AG04450 (cell line): Measurements from ENCODE around the gene HSFX4. TPM values are rescaled to one million over a fixed set of nuclear protein-coding genes. Genes with fewer than 3 reads are reported as not detected.

Source experiments
- CTCF ChIA-PET: fragments of 300-600, 350-600 bp; formaldehyde crosslinking; extraction: SDS; loops from one replicate; lab custom pipeline; 2022; ENCODE audit warnings: antibody characterized with exemption, inconsistent platforms; lab: Charles Lee
- POLR2A ChIA-PET: fragments of 350-600 bp; formaldehyde crosslinking; extraction: SDS; loops from one replicate; lab custom pipeline; 2021; ENCODE audit warnings: antibody characterized with exemption, inconsistent platforms; lab: Yijun Ruan, JAX
- DNase-seq: peaks from one replicate; pipeline ENCODE4 v3.0.0-alpha.2; 2011; ENCODE audit warnings: low read depth, low spot score
- H3K27ac ChIP-seq: one replicate; pipeline ENCODE4 v1.5.1; 2012; ENCODE audit warnings: low read depth, low read length, control low read depth
- H3K27me3 ChIP-seq: one replicate; pipeline ENCODE4 v1.6.0; 2012; ENCODE audit warnings: low read length; ENCODE audit not compliant: control insufficient read depth, insufficient read depth
- H3K4me3 ChIP-seq: 2 replicates; pipeline ENCODE4 v1.5.1; 2011; ENCODE audit warnings: mild to moderate bottlenecking, low read depth, low read length, control low read depth
- H3K9me3 ChIP-seq: 2 replicates; pipeline ENCODE4 v1.5.1; 2012; ENCODE audit warnings: low read length; ENCODE audit not compliant: control insufficient read depth, insufficient read depth
- polyA plus RNA-seq: library from polyadenylated mRNA; depleted of rRNA; stranded (reverse); fragments of >200 nt; gene quantifications from 2 replicates; pipeline ENCODE4 v1.2.3, GENCODE V29; 2011; rRNA removed
- TF ChIP-seq, protein P1 (sequence below): IDR thresholded peaks from 2 replicates; pipeline ENCODE4 v1.5.1; 2011; ENCODE audit warnings: low read depth, low read length, control low read depth, inconsistent platforms

Gene HSFX4
- polyA plus RNA-seq, 1 experiment: not detected

DNA sequence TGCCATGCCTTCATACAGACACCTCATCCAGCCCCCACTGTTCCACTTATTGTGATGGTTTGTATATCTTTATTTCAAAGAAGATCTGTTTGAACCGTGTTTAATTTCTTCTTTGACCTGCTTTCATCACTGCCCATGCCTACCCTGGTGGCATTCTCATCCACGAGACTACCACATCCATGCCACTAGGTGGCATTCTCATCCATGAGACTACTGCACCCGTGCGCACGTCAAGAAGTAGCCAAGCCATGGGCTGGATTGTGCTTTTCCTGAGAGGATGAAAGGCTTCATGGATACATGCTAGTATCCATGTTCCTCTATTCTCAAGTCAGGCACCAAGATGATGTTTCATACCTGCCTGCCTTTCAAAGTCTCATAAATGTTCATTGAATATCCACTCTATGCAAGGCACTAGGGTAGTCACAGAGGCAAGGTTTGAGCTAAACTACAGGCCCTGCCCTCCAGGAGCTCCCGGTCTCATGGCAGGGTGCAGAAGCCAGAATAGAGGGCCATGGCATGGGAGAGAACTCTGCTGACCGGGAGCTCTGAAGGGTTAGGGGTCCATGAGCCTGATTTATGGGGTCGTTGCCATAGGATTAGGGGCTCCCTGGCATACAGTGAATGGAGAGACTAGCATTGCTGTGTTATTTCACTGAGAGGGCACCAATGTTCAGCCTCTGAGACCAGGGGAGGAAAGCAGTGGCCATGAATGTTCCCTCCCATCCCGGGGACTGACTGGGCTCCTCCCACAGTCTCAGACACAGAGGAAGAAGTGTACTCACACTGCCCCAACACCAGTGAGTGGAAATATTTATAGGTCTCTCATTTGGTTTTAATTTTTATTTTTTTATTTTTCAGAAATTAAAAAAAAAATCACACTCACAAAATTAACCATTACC, 33.7 kb downstream of the HSFX4 start:
- no peaks in the 10 kb centered on the region for H3K27me3 ChIP-seq
- H3K4me3 ChIP-seq: no peak overlapping the region
- H3K9me3 ChIP-seq: no peaks in the 10 kb centered on the region
- no peak overlapping the region for H3K27ac ChIP-seq
- TF ChIP-seq, protein P1, sequence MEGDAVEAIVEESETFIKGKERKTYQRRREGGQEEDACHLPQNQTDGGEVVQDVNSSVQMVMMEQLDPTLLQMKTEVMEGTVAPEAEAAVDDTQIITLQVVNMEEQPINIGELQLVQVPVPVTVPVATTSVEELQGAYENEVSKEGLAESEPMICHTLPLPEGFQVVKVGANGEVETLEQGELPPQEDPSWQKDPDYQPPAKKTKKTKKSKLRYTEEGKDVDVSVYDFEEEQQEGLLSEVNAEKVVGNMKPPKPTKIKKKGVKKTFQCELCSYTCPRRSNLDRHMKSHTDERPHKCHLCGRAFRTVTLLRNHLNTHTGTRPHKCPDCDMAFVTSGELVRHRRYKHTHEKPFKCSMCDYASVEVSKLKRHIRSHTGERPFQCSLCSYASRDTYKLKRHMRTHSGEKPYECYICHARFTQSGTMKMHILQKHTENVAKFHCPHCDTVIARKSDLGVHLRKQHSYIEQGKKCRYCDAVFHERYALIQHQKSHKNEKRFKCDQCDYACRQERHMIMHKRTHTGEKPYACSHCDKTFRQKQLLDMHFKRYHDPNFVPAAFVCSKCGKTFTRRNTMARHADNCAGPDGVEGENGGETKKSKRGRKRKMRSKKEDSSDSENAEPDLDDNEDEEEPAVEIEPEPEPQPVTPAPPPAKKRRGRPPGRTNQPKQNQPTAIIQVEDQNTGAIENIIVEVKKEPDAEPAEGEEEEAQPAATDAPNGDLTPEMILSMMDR: peak; percentile 70
- ChIA-PET POLR2A (no interaction called here), CTCF (interaction anchor here (0.6 to 3.4 kb wide), 9 partner anchors 11 to 752 kb away, joined by 3 to 27 read pairs (median 3); partner anchors contain the start of gene MAMLD1)
- DNase-seq: peak; percentile 33

DNA sequence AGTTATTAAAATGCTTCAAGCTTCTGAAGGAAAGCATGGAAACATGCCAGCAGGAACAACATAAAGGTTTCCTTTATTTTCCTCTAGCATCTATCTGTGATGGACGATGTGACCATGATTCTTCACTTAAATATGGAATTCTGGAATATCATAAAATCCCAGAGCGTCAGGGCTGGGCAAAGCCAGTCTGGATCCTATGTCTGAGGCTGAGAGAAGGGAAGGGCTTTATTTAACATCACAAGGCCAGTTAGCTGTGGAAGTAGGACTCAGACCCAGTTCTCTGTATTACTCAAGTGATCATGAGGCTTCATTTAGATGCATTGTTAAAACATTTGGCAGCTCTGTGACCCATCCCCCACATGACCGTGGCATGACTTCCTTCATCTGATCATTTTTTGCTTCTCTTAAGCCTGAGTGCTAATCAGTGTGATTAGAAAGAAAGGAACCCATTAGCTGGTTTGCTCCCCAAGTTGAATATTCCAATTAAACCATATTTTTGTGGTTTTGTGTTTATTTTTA, 49.8 kb downstream of the HSFX4 start:
- H3K4me3 ChIP-seq: no peak overlapping the region
- DNase-seq: no peak
- ChIA-PET POLR2A (no interaction called here), CTCF (no interaction called here)
- H3K9me3 ChIP-seq: no peaks in the 10 kb centered on the region
- H3K27ac ChIP-seq: no peak overlapping the region
- TF ChIP-seq, protein P1: no peak
- no peaks in the 10 kb centered on the region for H3K27me3 ChIP-seq

Other genes starting within 250 kb of the HSFX4 start
- gene MAGEA11, start 217.5 kb upstream of the HSFX4 start, polyA plus RNA-seq: not detected in 2 replicates
- 0.21 and 0.37 TPM in 2 replicates for gene HSFX1, start 155.5 kb upstream of the HSFX4 start, polyA plus RNA-seq
- gene MAGEA9, start 147.6 kb upstream of the HSFX4 start, polyA plus RNA-seq: not detected in 2 replicates
- gene MAGEA8, start 48.4 kb upstream of the HSFX4 start, polyA plus RNA-seq: not detected in 2 replicates
- gene EOLA2, start 8.9 kb downstream of the HSFX4 start, polyA plus RNA-seq: 35.5 and 38.0 TPM in 2 replicates